ENCODE results near the gene PRKAG2. TPM values are rescaled to one million over a fixed set of nuclear protein-coding genes. Genes with fewer than 3 reads are reported as not detected.

The PRKAG2 gene
- total RNA-seq, 4 donors from 2014 or later, result 25.1 to 57.8 (median 46.7) TPM

DNA sequence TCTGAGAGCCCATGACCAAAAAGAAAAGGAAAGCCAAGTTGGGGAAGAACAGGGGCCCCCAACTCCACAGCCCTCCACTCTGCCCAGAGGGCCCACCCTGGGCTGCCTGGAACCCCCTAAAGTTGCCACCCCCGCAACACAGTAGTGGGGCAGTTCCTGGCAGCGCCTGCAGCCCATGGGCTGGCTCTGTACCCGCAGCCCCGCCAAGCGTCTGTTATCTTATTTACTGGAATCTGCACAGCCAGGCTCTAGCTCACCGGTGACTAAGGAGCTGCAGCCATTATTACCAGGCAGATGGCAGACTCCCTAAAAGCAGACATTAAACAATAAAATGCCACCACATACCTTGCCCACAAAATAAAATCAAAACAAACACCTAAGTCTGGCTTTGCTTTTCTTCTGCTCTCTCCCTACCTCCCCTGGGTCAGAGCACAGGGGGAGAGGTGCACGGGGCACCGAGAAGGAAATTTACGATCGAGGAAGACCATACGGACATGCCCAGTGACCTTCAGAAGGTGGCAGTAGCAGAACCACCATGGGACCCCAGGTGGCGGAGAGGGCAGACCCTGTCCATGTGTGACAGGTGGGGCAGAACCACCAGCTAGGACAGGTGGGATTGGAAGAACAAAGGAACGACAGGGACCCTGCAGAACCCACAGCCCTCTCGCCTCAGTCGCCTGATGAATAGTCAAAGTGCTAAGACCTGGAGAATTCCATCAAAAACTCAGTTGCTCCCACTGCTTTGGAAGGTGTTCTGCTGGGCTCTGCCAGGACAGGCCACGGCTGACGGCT is 66.3 kb downstream of the PRKAG2 start:
- H3K4me3 ChIP-seq, result no peak overlapping the region
- no peaks in the 10 kb centered on the region for H3K36me3 ChIP-seq

DNA sequence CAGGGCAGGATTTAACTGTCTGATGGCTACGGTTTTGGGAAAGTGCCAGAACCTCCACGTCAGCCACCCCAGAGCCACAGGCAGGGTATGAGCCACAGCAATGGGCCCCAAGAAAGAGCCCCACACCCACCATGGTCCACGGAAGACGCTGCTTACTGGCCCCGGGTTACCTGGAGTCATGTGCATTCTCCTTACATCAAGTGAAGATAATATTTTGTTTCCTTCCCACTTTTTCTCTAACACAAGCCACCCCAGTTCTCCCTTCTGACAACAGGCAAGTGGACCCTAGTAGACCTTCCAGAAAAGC is 67.1 kb downstream of the PRKAG2 start:
- no peaks in the 10 kb centered on the region for H3K4me1 ChIP-seq
- WGBS, 2 donors (ENCODE audit: low coverage in 1 of 2), result 92% methylated on average over 5 of the region's 5 CpGs; no CpG with 5 or more reads in 1 of the 2 donors
- H3K27ac ChIP-seq, result no peak overlapping the region
- H3K9me3 ChIP-seq, result no peaks in the 10 kb centered on the region
- intact Hi-C loops (cut with DNase I; ENCODE audit: low total_unique reads) (no loop called here), in situ Hi-C loops (cut with MboI; ENCODE audit: low pct_ligation_motif_present in 1 of 4, low pct_unique_long_range_greater_than_20kb in 1 of 4, low sequenced_read_pairs in 3 of 4) (no loop called here)
- no peaks in the 10 kb centered on the region for H3K27me3 ChIP-seq
- TF ChIP-seq POLR2A (IDR thresholded peaks at IDR 0.05), result no peak
- no peak for TF ChIP-seq EP300 (IDR thresholded peaks at IDR 0.05; ENCODE audit: low read depth)
- TF ChIP-seq, protein P1, sequence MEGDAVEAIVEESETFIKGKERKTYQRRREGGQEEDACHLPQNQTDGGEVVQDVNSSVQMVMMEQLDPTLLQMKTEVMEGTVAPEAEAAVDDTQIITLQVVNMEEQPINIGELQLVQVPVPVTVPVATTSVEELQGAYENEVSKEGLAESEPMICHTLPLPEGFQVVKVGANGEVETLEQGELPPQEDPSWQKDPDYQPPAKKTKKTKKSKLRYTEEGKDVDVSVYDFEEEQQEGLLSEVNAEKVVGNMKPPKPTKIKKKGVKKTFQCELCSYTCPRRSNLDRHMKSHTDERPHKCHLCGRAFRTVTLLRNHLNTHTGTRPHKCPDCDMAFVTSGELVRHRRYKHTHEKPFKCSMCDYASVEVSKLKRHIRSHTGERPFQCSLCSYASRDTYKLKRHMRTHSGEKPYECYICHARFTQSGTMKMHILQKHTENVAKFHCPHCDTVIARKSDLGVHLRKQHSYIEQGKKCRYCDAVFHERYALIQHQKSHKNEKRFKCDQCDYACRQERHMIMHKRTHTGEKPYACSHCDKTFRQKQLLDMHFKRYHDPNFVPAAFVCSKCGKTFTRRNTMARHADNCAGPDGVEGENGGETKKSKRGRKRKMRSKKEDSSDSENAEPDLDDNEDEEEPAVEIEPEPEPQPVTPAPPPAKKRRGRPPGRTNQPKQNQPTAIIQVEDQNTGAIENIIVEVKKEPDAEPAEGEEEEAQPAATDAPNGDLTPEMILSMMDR (IDR thresholded peaks at IDR 0.05), result no peak
- no peak for TF ChIP-seq POLR2AphosphoS5 (IDR thresholded peaks at IDR 0.05)
- no peak for DNase-seq
- no peak overlapping the region for H3K4me3 ChIP-seq
- no peaks in the 10 kb centered on the region for H3K36me3 ChIP-seq

More for the DNA sequence above, 66.3 kb downstream of the PRKAG2 start:
- intact Hi-C loops (cut with DNase I; ENCODE audit: low total_unique reads), result no loop called here
- TF ChIP-seq, protein P1 (IDR thresholded peaks at IDR 0.05), result no peak
- TF ChIP-seq POLR2A (IDR thresholded peaks at IDR 0.05), result no peak
- TF ChIP-seq EP300 (IDR thresholded peaks at IDR 0.05; ENCODE audit: low read depth), result no peak
- H3K4me1 ChIP-seq, result no peaks in the 10 kb centered on the region
- no peaks in the 10 kb centered on the region for H3K27me3 ChIP-seq
- in situ Hi-C loops (cut with MboI; ENCODE audit: low pct_ligation_motif_present in 1 of 4, low pct_unique_long_range_greater_than_20kb in 1 of 4, low sequenced_read_pairs in 3 of 4), result no loop called here
- no peak overlapping the region for H3K27ac ChIP-seq
- no peak for DNase-seq
- H3K9me3 ChIP-seq, result no peaks in the 10 kb centered on the region
- WGBS, 2 donors (ENCODE audit: low coverage in 1 of 2), result 85 to 88% methylated on average over 2 to 17 of the region's 17 CpGs

DNA sequence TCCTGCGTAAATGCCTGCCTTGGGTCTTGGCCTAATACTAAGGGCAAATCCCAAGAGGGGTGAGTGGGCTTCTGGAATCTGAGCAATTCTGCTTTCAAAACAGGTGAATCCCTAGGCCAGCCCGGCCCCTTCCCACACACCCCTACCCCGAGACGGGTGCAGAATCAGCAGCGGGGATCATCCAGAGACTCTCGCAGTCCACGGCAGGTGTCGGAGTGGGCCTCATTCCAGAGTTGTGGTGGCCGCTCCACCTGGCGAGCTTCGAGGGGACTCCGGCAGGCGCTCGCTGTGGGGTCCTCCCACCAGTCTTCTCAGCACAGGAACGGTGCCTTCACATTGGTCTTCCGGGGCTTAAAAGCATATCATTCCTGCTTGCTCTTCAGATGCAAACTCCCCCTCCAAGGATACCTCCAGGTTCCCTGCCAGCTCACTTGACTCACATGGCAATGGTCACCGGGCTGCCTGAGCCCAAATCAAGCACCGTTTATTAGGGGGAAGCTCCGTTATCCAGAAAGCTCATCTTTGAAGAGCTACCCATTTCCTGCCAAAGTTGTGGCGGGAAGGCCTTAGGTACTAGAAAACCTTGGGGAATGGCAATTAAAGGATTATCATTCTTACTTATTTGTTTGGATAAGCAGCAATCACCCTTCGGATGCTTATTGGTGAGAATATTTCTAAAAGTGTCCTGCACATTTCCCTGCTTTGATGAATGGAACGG is 67.6 kb downstream of the PRKAG2 start:
- in situ Hi-C loops (cut with MboI; ENCODE audit: low pct_ligation_motif_present in 1 of 4, low pct_unique_long_range_greater_than_20kb in 1 of 4, low sequenced_read_pairs in 3 of 4) (no loop called here), intact Hi-C loops (cut with DNase I; ENCODE audit: low total_unique reads) (no loop called here)
- Histone ChIP-seq H3K9me3 (no peaks in the 10 kb centered on the region), H3K4me3 (no peak overlapping the region), H3K4me1 (no peaks in the 10 kb centered on the region), H3K27me3 (no peaks in the 10 kb centered on the region), H3K36me3 (no peaks in the 10 kb centered on the region), H3K27ac (no peak overlapping the region)
- no peak for DNase-seq
- TF ChIP-seq, protein P1 (IDR thresholded peaks at IDR 0.05), result no peak
- TF ChIP-seq POLR2A (IDR thresholded peaks at IDR 0.05) (no peak), EP300 (IDR thresholded peaks at IDR 0.05; ENCODE audit: low read depth) (no peak), POLR2AphosphoS5 (IDR thresholded peaks at IDR 0.05) (no peak)
- WGBS, 2 donors (ENCODE audit: low coverage in 1 of 2), result 84 to 94% methylated on average over 3 to 22 of the region's 22 CpGs

DNA sequence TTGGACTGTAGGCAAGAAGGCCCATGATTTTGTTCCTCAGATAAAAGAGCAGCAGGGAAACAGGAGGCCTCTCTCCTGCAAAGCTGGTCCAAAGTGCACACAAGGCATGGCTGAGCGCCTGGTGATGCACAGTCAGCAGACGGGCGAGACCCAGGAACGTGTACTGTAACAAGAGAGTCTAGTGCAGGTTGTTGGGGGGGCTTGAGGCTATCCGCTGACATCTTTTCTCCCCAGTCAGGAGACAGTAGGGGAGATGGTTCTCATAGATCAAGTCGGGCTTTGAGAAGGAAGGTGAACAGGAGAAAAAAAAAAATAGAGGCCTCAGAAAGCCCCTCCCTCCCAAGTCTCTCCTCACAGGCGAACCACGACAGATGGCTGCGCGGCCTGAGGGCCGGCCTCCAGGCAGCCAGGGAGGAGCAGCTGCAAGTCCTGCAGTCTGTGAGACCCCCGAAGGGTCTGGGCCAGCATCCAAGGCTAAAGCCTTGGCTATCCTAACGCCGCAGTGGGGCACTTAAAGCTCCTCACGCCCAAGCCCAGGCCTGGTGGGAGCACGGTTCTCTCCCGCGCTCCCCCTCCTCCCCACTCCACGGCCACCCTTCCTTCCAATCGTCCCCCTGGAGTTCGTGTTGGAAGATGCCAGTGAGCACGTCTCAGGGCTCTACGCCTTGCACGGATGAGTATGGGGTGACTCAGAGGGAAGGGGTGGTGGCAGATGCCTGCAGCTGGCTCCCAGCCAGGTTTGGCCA is 68.3 kb downstream of the PRKAG2 start:
- DNase-seq, result no peak
- TF ChIP-seq, protein P1 (IDR thresholded peaks at IDR 0.05), result no peak
- TF ChIP-seq EP300 (IDR thresholded peaks at IDR 0.05; ENCODE audit: low read depth) (no peak), POLR2AphosphoS5 (IDR thresholded peaks at IDR 0.05) (no peak), POLR2A (IDR thresholded peaks at IDR 0.05) (no peak)
- Histone ChIP-seq H3K4me3 (no peak overlapping the region), H3K27ac (no peak overlapping the region), H3K36me3 (no peaks in the 10 kb centered on the region), H3K4me1 (no peaks in the 10 kb centered on the region), H3K27me3 (no peaks in the 10 kb centered on the region), H3K9me3 (no peaks in the 10 kb centered on the region)
- intact Hi-C loops (cut with DNase I; ENCODE audit: low total_unique reads) (no loop called here), in situ Hi-C loops (cut with MboI; ENCODE audit: low pct_ligation_motif_present in 1 of 4, low pct_unique_long_range_greater_than_20kb in 1 of 4, low sequenced_read_pairs in 3 of 4) (no loop called here)
- WGBS, 2 donors (ENCODE audit: low coverage in 1 of 2), result 20 to 69% methylated on average over 1 to 24 of the region's 24 CpGs

Measured in transverse colon (tissue), 4 donors.